Skeletal muscle tissue (tissue), 4 donors: ENCODE results near the gene RBM20. TPM values are rescaled to one million over a fixed set of nuclear protein-coding genes. Genes with fewer than 3 reads are reported as not detected.

Experiments
- H3K27ac ChIP-seq: one replicate; pipeline ENCODE4 v1.7.0; 2013; ENCODE audit warnings: mild to moderate bottlenecking, low read depth, low read length, inconsistent platforms
- H3K27me3 ChIP-seq, 3 donors: one replicate each; pipeline ENCODE4 v1.7.0; 2013; ENCODE audit warnings: low read length in 3 of 3; ENCODE audit not compliant: control insufficient read depth in 3 of 3, insufficient read depth in 3 of 3
- H3K36me3 ChIP-seq, 3 donors: one replicate each; pipeline ENCODE4 v1.7.0; 2013; ENCODE audit warnings: low read length in 3 of 3; ENCODE audit not compliant: control insufficient read depth in 3 of 3, insufficient read depth in 3 of 3
- H3K4me1 ChIP-seq, 3 donors: one replicate each; pipeline ENCODE4 v1.7.0; 2013; ENCODE audit warnings: low read length in 3 of 3, mild to moderate bottlenecking in 3 of 3; ENCODE audit not compliant: control insufficient read depth in 3 of 3, insufficient read depth in 3 of 3
- H3K4me3 ChIP-seq, 3 donors: one replicate each; pipeline ENCODE4 v1.7.0; 2013; ENCODE audit warnings: low read length in 3 of 3
- H3K9ac ChIP-seq, 3 donors: one replicate each; pipeline ENCODE4 v1.7.0; 2013; ENCODE audit warnings: low read length in 3 of 3, mild to moderate bottlenecking in 3 of 3, moderate library complexity in 2 of 3, low read depth in 1 of 3
- H3K9me3 ChIP-seq, 3 donors: one replicate each; pipeline ENCODE4 v1.7.0; 2013; ENCODE audit warnings: low read length in 3 of 3; ENCODE audit not compliant: control insufficient read depth in 3 of 3
- total RNA-seq: library from RNA; depleted of rRNA; stranded (reverse); fragments of >200 nt; gene quantifications from one replicate; pipeline ENCODE4 v1.2.3, GENCODE V29; 2014
- donor health status: Osteomylitis.

RBM20 gene
- total RNA-seq, 1 donor from 2014 or later = 6.3 TPM

GRCh38 chr10:110746254-110746826 lies 102.2 kb downstream of the RBM20 start:
- Histone ChIP-seq H3K36me3 (no peaks in the 10 kb centered on the region), H3K9me3 (peaks cover 0 to 4% (median 0%) of the 10 kb centered on the region in 3 donors), H3K4me1 (peaks cover 6 to 25% (median 16%) of the 10 kb centered on the region in 3 donors), H3K4me3 (no peak overlapping the region), H3K27ac (no peak overlapping the region), H3K27me3 (no peaks in the 10 kb centered on the region), H3K9ac (no peak overlapping the region)

DNA sequence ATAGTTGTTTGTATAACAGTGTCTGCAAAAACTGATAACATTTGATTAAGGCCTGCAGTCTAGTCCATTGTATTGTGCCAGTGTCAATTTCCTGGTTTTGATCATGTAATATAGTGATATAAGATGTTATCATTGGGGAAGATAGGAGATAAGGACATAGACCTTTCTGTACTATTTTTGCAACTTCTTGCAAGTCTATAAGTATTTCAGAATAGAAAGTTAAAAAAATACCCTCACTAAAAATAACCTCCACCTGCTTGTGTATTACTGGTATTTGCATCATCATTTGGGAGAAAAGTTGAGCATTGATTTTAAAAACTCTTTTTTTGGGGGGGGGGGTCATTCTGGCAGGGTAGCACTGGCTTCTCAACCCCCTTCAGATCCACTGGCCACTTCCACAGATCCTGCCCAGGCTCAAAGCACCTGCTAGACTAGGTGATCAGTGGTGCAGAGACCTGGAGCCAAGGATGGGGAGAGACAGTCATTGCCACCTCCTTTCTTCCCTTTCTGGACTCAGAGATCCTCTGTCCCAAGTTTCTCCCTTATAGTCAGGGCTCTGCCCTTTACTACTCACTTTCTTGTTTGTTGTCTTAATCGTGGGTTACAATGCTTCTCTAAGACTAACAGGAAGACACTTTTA lies 103.0 kb downstream of the RBM20 start:
- H3K27ac ChIP-seq = no peak overlapping the region
- H3K4me1 ChIP-seq = peaks cover 6 to 25% (median 16%) of the 10 kb centered on the region in 3 donors

GRCh38 chr10:110747609-110748464 lies 103.7 kb downstream of the RBM20 start:
- no peaks in the 10 kb centered on the region for H3K36me3 ChIP-seq
- no peaks in the 10 kb centered on the region for H3K27me3 ChIP-seq
- H3K4me3 ChIP-seq = no peak overlapping the region
- no peak overlapping the region for H3K27ac ChIP-seq
- no peak overlapping the region for H3K9ac ChIP-seq
- peaks cover 0 to 4% (median 0%) of the 10 kb centered on the region in 3 donors for H3K9me3 ChIP-seq
- H3K4me1 ChIP-seq = peaks cover 6 to 25% (median 16%) of the 10 kb centered on the region in 3 donors

More for the DNA sequence above, 103.0 kb downstream of the RBM20 start:
- Histone ChIP-seq H3K27me3 (no peaks in the 10 kb centered on the region), H3K4me3 (no peak overlapping the region), H3K36me3 (no peaks in the 10 kb centered on the region), H3K9me3 (peaks cover 0 to 4% (median 0%) of the 10 kb centered on the region in 3 donors), H3K9ac (no peak overlapping the region)

DNA sequence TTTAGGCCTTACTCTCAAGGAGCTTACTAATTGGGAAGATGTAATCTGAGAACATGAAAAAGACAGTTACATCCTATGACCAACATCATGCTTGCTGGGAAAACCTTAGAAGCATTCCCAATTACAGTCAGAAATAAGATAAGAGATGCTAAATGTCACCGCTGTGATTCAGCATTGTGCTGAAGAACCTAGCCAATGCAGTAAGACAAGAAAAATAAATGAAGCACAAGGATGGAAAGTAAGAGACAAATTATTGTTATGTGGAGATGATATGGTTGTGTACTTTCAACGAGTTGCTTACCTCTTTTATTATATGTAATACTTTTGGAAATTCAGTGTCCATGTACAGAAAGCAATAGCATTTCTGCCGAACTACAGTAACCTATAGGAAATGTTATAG lies 104.8 kb downstream of the RBM20 start:
- Histone ChIP-seq H3K27ac (no peak overlapping the region), H3K9me3 (peaks cover 0 to 4% (median 0%) of the 10 kb centered on the region in 3 donors), H3K27me3 (no peaks in the 10 kb centered on the region), H3K36me3 (no peaks in the 10 kb centered on the region), H3K4me1 (peaks cover 6 to 25% (median 16%) of the 10 kb centered on the region in 3 donors), H3K9ac (no peak overlapping the region), H3K4me3 (no peak overlapping the region)

DNA sequence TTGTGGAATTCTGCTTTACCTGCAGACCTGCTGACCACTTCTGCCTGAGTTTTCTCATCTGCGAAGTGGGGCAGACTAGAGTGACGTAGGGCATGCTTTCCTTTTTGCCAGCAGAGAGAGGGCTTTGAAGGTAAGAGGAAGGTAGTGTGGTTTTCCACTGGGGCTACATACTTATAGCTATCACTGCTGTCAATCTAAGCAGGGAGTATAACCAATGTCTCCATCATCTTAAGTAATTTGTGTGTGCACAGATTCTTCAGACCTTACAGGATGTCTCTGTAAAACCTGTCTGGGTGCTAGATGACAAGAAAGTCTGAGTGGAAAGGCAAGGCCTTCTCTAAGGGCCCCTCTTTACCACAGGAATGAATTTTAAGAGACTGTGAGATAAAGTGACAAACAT lies 106.8 kb downstream of the RBM20 start:
- Histone ChIP-seq H3K36me3 (no peaks in the 10 kb centered on the region), H3K27me3 (no peaks in the 10 kb centered on the region), H3K9ac (no peak overlapping the region), H3K27ac (no peak overlapping the region), H3K4me1 (peaks cover 6 to 18% (median 15%) of the 10 kb centered on the region in 3 donors), H3K9me3 (peaks cover 0 to 4% (median 0%) of the 10 kb centered on the region in 3 donors), H3K4me3 (no peak overlapping the region)

GRCh38 chr10:110751850-110752249 lies 107.7 kb downstream of the RBM20 start:
- H3K27me3 ChIP-seq = no peaks in the 10 kb centered on the region
- H3K27ac ChIP-seq = no peak overlapping the region
- H3K9me3 ChIP-seq = peaks cover 0 to 4% (median 0%) of the 10 kb centered on the region in 3 donors
- no peak overlapping the region for H3K9ac ChIP-seq
- no peaks in the 10 kb centered on the region for H3K36me3 ChIP-seq
- peaks cover 4 to 20% (median 19%) of the 10 kb centered on the region in 3 donors for H3K4me1 ChIP-seq
- H3K4me3 ChIP-seq = no peak overlapping the region

DNA sequence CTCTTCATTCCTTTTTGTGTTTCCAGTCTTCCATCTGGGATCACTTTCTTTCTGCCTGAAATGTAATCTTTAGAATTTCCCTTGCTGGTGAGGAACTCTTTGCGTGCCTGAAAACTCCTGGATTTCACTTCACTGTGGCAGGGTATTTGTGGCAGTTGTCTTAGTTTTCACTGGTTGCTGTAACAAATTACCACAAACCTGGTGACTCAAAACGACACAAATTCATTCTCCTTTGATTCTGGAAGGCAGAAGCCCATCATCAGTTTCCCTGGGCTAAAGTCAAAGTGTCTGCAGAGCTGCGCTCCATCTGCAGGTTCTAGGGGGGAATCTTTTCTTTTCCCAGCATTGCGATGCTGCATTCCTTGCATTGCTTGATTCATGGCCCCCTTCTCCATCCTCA lies 109.3 kb downstream of the RBM20 start:
- no peaks in the 10 kb centered on the region for H3K27me3 ChIP-seq
- H3K27ac ChIP-seq = no peak overlapping the region
- no peak overlapping the region for H3K9ac ChIP-seq
- peaks cover 0 to 4% (median 0%) of the 10 kb centered on the region in 3 donors for H3K9me3 ChIP-seq
- peaks cover 10 to 21% (median 20%) of the 10 kb centered on the region in 3 donors for H3K4me1 ChIP-seq
- no peak overlapping the region for H3K4me3 ChIP-seq
- no peaks in the 10 kb centered on the region for H3K36me3 ChIP-seq

GRCh38 chr10:110754375-110755105 lies 110.4 kb downstream of the RBM20 start:
- no peak overlapping the region for H3K4me3 ChIP-seq
- H3K27me3 ChIP-seq = no peaks in the 10 kb centered on the region
- H3K36me3 ChIP-seq = no peaks in the 10 kb centered on the region
- no peak overlapping the region for H3K27ac ChIP-seq
- no peak overlapping the region for H3K9ac ChIP-seq
- H3K9me3 ChIP-seq = no peaks in the 10 kb centered on the region
- H3K4me1 ChIP-seq = peaks cover 17 to 29% (median 26%) of the 10 kb centered on the region in 3 donors

DNA sequence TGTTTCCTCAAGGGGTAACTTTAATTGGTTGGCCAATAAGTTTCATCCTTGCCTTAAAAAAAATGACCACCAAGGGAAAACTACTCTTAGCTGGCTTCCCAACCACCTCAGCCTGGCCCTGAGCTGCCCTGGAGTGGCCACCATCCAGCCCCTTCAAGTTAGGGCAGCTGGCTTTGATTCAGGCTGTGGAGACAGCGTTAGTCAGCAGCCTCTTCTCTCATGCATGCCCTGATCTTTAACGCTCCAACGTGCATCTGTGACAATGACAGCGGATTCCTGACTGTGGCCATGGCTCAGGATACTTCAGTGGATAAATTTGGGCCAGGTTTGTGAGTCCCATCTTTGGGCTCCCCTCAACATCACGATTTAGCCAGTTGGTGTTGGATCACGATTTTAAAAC lies 111.6 kb downstream of the RBM20 start:
- peaks cover 21 to 36% (median 30%) of the 10 kb centered on the region in 3 donors for H3K4me1 ChIP-seq
- H3K27ac ChIP-seq = peak overlapping the region; percentile 8
- H3K4me3 ChIP-seq = no peak overlapping the region
- no peaks in the 10 kb centered on the region for H3K27me3 ChIP-seq
- no peaks in the 10 kb centered on the region for H3K36me3 ChIP-seq
- H3K9ac ChIP-seq = no peak overlapping the region
- H3K9me3 ChIP-seq = no peaks in the 10 kb centered on the region
